ENCODE results near the gene DHX34.
"Not testable (repeated sequence)": the region's sequence is repeated elsewhere in the genome, so short reads cannot be mapped to it uniquely, and the experiment has no call there.

DNA sequence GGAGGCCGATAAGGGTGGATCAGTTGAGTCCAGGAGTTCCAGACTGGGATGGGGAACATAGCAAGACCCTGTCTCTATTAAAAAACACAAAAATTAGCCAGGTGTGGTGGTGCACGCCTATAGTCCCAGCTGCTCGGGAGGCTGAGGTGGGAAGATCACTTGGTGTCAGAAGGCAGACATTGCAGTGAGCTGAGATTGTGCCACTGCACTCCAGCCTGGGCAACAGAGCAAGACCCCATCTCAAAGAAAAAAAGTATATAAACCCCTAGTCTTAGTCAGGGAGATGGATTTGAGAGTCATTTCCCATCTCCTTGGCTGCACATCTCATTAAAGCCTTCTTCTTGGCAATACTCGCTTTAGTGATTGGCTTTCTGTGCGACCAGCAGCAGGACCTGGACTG lies 34.8 kb downstream of the DHX34 start:
- TF ChIP-seq, protein P1, sequence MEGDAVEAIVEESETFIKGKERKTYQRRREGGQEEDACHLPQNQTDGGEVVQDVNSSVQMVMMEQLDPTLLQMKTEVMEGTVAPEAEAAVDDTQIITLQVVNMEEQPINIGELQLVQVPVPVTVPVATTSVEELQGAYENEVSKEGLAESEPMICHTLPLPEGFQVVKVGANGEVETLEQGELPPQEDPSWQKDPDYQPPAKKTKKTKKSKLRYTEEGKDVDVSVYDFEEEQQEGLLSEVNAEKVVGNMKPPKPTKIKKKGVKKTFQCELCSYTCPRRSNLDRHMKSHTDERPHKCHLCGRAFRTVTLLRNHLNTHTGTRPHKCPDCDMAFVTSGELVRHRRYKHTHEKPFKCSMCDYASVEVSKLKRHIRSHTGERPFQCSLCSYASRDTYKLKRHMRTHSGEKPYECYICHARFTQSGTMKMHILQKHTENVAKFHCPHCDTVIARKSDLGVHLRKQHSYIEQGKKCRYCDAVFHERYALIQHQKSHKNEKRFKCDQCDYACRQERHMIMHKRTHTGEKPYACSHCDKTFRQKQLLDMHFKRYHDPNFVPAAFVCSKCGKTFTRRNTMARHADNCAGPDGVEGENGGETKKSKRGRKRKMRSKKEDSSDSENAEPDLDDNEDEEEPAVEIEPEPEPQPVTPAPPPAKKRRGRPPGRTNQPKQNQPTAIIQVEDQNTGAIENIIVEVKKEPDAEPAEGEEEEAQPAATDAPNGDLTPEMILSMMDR (IDR thresholded peaks at IDR 0.05) = not testable (repeated sequence)
- TF ChIP-seq, protein P2, sequence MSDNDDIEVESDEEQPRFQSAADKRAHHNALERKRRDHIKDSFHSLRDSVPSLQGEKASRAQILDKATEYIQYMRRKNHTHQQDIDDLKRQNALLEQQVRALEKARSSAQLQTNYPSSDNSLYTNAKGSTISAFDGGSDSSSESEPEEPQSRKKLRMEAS (IDR thresholded peaks at IDR 0.05; ENCODE audit: low read depth) = not testable (repeated sequence)
- TF ChIP-seq, protein P3, sequence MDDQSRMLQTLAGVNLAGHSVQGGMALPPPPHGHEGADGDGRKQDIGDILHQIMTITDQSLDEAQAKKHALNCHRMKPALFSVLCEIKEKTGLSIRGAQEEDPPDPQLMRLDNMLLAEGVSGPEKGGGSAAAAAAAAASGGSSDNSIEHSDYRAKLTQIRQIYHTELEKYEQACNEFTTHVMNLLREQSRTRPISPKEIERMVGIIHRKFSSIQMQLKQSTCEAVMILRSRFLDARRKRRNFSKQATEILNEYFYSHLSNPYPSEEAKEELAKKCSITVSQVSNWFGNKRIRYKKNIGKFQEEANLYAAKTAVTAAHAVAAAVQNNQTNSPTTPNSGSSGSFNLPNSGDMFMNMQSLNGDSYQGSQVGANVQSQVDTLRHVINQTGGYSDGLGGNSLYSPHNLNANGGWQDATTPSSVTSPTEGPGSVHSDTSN (IDR thresholded peaks at IDR 0.05) = not testable (repeated sequence)
- TF ChIP-seq YY1 (IDR thresholded peaks at IDR 0.05; ENCODE audit: low read depth); EP300 (IDR thresholded peaks at IDR 0.05; ENCODE audit: borderline replicate concordance in 1 of 2, low read depth in 1 of 2, low read length in 1 of 2): not testable (repeated sequence)
- TF ChIP-seq, protein P4, sequence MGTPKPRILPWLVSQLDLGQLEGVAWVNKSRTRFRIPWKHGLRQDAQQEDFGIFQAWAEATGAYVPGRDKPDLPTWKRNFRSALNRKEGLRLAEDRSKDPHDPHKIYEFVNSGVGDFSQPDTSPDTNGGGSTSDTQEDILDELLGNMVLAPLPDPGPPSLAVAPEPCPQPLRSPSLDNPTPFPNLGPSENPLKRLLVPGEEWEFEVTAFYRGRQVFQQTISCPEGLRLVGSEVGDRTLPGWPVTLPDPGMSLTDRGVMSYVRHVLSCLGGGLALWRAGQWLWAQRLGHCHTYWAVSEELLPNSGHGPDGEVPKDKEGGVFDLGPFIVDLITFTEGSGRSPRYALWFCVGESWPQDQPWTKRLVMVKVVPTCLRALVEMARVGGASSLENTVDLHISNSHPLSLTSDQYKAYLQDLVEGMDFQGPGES (IDR thresholded peaks at IDR 0.05; ENCODE audit: low read depth, low read length) = not testable (repeated sequence)
